ENCODE data around the gene TRPV4.

GRCh38 chr12:109771746-109772621 is 61.2 kb downstream of the TRPV4 start:
- TF ChIP-seq CTCF (IDR thresholded peaks at IDR 0.05) (no peak), POLR2A (IDR thresholded peaks at IDR 0.05) (no peak)

All from esophagus squamous epithelium (tissue), 4 donors.